Activated CD8-positive, alpha-beta memory T cell treated with anti-CD3 and anti-CD28 coated beads, Interleukin-2, amount 50 U/mL, for 48 hours (primary cell): ENCODE results near the gene RMI2.
A peak's percentile ranks its signal among the peaks of the same experiment; 100 is the strongest.
"Not testable (repeated sequence)": the region's sequence is repeated elsewhere in the genome, so short reads cannot be mapped to it uniquely, and the experiment has no call there.

Source experiments
- DNase-seq: peaks from one replicate; pipeline ENCODE4 v3.0.0-alpha.2; 2020

RMI2 gene

GRCh38 chr16:11356573-11357331 is 11.5 kb downstream of the RMI2 start:
- peak; percentile 81 for DNase-seq

DNA sequence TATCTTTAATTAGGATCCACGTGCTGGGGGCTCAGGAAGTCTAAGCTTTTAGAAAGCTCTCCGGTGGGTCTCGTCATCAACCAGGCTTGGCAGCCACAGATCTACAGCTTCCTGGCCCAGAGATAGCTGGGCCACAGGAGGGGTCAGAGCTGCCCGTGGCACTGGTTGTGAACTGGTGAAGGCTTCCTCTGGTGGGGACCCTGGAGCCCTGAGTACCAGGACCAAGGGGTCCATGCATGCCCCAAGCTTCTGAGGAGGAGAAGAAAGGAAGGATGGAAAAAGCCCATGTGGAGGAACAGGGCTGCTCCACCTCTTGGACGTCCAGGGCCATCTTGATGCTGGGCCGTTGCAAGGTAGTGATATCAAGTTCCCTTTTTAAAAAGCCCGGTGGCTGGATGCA is 13.3 kb downstream of the RMI2 start:
- DNase-seq, result no peak

- DNase-seq, result no peak
These were observed 14.1 kb downstream of the RMI2 start for GRCh38 chr16:11359370-11359769.

GRCh38 chr16:11360641-11361373 is 15.5 kb downstream of the RMI2 start:
- no peak for DNase-seq

GRCh38 chr16:11361701-11362451 is 16.6 kb downstream of the RMI2 start:
- DNase-seq, result no peak

DNA sequence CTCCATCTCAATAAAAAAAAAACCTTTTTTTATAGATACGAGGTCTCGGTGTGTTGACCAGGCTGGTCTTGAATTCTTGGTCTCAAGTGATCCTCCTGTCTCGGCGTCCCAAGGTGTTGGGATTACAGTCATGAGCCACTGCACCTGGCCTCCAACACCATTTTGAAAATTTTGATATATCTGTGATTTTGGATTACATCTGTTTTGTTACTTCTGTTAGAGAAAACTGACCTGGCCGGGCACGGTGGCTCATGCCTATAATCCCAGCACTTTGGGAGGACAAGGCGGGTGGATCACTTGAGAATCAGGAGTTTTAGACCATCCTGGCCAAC is 18.6 kb downstream of the RMI2 start:
- no peak for DNase-seq

- DNase-seq, result no peak
These were observed 22.2 kb downstream of the RMI2 start for GRCh38 chr16:11367483-11367906.

GRCh38 chr16:11370084-11370931 is 25.0 kb downstream of the RMI2 start:
- no peak for DNase-seq

DNA sequence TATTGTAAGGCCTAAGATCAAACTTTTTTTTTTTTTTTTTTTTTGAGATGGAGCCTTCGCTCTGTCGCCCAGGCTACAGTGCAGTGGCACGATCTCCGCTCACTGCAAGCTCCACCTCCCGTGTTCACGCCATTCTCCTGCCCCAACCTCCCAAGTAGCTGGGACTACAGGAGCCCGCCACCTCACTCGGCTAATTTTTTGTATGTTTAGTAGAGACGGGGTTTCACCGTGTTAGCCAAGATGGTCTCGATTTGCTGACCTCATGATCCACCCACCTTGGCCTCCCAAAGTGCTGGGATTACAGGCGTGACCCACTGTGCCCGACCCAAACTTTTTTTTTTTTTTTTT is 25.6 kb downstream of the RMI2 start:
- DNase-seq, result not testable (repeated sequence)

- no peak for DNase-seq
These were observed 27.0 kb downstream of the RMI2 start for GRCh38 chr16:11372073-11372828.

- DNase-seq, result no peak
These were observed 27.6 kb downstream of the RMI2 start for GRCh38 chr16:11372829-11373306.

GRCh38 chr16:11374255-11374654 is 29.0 kb downstream of the RMI2 start:
- DNase-seq, result no peak

DNA sequence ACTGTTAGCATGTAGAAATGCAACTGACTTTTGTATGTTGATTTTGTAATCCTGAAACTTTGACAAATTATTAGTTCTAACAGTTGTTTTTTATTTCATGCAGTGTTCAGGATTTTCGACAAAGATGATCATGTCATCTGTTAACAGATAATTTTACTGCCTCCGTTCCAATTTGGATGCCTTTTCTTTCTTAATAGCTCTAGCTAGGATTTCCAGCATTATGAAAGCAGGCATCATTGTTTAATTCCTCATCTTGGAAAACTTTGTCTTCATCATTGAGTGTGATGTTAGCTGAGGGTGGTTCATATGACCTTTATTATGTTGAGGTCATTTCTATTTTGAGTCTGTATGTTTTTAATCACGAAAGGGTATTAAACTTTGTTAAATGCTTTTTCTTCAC is 31.9 kb downstream of the RMI2 start:
- no peak for DNase-seq

DNA sequence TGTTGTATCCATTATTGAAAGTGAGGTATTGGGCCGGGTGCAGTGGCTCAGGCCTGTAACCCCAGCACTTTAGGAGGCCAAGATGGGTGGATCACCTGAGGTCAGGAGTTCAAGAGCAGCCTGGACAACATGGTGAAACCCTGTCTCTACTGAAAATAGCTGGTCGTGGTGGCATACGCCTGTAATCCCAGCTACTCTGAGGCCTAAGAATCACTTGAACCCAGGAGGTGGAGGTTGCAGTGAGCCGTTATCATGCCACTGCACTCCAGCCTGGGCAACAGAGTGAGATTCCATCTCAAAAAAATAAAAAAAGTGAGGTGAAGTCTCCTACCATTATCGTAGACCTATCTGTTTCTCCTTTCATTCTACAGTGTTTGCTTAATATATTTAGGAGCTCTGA is 33.7 kb downstream of the RMI2 start:
- DNase-seq, result not testable (repeated sequence)

DNA sequence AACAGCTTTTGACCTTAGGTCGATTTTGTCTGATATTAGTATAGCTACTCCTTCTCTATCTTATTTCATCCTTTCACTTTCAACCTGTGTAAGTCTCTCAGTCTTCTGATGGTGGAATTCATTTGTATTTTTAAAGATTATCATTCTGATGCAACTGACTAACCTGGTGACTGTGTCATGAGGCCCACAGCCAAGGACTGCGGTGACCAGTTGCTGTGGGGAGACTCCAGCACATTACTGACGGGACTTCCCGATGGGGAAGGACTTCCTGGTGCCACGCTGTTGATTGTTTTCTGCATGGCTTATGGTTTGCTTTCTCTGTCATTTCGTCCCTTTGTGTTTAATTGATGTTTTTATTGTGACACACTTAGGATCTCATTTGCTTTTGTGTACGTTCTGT is 34.2 kb downstream of the RMI2 start:
- DNase-seq, result no peak

DNA sequence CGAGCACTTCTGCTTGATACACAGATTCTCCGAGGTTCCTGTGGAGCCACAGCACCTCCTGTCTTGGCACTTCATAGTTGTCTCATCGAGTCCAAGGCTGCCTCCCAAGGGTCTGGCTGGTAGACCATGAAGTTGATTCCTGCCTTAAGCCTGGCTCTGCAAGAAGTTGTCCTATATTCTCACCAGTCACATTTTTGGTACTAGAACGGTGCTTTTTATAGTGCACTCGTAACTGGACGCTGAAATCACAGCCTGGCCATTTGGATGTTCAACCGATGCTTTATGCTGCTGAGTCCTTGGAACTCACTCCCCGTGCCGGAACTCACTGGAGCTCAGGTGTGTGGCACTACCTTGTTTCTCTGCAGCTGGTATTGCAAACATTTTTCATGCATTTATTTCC is 35.6 kb downstream of the RMI2 start:
- DNase-seq, result no peak

GRCh38 chr16:11383481-11384183 is 38.4 kb downstream of the RMI2 start:
- DNase-seq, result no peak

DNA sequence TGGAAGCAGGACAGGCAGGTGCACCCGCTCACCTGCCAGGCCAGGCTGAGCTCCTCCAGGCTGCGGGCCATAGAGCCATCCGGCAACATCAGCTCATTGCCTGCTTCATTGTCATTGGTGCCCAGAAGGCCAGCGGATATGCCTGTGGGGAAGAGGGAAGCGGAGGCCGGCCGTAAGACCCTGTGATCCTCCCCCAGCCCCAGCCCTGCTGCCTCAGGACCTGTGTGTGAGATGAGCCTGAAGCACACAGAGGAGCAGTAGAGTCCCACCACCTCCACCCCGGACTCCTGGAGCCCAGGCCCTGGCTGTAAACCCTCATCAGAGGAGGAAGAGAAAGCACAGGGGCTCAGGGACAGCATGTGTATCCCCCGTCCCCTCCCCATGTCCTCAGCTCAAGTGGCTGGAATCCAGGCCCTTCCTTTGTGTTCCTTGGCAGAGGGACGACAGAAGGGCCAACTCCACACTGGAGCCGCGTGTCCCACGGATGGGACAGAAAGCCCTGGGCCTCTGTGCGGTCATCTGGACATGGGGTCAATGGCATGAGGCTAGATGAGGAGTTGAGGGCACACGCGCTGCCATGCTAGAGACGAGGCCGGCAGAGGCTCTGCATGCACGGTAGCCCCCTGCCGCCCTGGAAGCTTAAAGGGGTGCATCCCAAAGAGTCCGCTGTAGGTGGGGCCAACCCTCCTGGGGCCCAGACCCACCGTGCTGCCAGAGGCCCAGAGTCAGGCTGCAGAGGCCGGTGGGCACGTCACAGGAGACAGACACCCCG is 39.1 kb downstream of the RMI2 start:
- no peak for DNase-seq

DNA sequence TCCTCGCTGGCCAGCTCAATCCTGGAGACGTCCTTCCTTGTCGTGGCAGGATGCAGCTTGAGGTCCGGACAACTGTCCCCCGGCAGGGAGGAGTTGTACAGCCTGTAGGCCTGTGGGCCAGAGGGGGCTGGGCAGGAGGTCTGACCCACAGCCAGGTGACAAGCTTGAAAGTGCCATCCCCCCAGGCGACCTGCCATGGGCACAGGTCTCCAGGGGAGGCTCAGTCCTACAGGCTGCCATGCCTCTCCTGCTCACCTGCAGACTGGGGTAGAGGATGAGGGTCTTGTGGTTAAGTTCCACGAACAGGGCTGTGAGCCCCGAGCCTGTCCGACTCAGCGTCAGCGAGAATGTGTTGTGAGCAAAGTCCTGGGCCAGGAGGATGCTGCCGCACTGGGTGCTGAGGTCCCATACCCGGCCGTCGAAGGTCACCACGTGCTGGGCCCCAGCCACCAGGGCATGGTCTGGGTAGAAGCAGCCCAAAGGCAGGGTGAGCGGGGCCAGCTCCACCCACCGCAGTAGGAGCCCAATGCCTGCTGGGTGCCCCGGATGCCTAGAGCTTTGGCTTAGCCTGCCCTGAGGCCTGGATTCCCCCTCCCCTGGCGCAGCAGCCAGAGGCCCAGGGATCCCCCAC is 39.8 kb downstream of the RMI2 start:
- no peak for DNase-seq

DNA sequence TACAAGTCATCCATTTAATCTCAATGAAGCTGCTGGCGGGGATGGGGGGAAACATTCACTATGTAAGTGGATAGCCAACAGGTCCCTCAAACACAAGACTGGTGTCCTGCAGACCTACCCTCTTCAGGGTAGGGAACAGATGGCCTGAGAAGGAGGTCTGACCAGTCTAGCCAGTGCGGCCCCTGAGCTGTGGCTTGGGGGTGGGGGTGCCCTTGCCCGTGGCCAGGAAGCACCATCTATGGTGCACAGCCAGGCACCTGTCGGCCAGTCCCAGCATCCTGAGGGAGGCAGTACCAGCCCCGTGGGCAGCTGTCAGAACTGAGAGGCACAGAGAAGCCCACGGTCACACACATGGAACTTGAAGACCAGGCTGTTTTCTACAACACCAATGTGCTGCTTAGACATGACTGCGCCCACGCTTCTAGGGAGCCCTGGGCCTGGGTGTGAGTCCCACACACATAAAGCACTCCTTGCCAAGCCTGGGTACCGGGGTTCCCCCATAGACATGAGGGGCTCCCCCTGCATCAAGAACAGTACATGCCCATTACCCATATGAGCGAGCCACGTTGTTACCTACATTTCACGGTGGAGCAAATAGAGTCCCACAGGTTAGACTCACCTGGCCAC is 40.9 kb downstream of the RMI2 start:
- no peak for DNase-seq
